ENCODE results near the gene EBPL. TPM values are rescaled to one million over a fixed set of nuclear protein-coding genes. Genes with fewer than 3 reads are reported as not detected.

The EBPL gene
- total RNA-seq, 1 donor from 2014 or later, result 82.9 TPM

DNA sequence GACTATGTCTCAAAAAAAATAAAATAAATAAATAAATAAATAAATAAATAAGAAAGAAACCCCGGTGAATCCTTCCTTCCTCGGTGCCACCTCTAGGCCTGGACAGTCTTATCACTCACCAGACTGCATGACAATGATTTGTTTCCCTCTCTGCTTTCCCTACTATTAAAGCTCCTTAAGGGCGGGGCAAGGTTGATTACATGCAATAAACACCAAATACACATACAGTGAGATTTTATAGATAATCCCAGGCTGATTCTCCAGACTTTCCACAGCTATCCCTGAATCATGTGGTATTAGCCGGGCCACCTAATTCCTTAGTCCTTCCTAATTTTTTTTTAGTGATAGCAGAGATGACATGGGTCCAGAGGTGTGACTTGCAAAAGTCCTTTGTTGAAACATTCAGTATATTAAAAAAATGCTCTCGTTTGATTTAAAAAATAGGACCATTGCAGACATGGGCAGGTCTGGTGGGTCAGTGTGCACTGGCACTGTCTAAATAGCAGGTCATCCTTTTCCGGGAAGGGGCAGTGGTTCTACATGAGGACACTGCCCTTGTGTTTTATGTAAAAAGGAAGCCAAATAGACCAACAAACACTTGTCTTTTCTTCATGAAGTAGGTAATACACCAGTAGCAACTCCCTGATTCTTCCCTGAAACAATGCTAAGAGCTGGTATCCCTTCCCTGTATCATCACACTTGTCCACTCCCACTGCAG lies 14.5 kb downstream of the EBPL start:
- no peak overlapping the region for H3K4me2 ChIP-seq
- H3K27me3 ChIP-seq, result no peaks in the 10 kb centered on the region
- no peaks in the 10 kb centered on the region for H3K9me3 ChIP-seq (ENCODE audit: low read depth)
- peaks cover 27% of the 10 kb centered on the region for H3K9me3 Mint-ChIP-seq
- no peak for TF ChIP-seq EZH2 (IDR thresholded peaks at IDR 0.05)
- no peak for TF ChIP-seq EZH2phosphoT487 (IDR thresholded peaks at IDR 0.05)
- TF ChIP-seq, protein P1, sequence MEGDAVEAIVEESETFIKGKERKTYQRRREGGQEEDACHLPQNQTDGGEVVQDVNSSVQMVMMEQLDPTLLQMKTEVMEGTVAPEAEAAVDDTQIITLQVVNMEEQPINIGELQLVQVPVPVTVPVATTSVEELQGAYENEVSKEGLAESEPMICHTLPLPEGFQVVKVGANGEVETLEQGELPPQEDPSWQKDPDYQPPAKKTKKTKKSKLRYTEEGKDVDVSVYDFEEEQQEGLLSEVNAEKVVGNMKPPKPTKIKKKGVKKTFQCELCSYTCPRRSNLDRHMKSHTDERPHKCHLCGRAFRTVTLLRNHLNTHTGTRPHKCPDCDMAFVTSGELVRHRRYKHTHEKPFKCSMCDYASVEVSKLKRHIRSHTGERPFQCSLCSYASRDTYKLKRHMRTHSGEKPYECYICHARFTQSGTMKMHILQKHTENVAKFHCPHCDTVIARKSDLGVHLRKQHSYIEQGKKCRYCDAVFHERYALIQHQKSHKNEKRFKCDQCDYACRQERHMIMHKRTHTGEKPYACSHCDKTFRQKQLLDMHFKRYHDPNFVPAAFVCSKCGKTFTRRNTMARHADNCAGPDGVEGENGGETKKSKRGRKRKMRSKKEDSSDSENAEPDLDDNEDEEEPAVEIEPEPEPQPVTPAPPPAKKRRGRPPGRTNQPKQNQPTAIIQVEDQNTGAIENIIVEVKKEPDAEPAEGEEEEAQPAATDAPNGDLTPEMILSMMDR (IDR thresholded peaks at IDR 0.05), result no peak
- no peaks in the 10 kb centered on the region for H3K4me1 ChIP-seq
- peaks cover 46% of the 10 kb centered on the region for H3K36me3 Mint-ChIP-seq
- no peak overlapping the region for H3K27ac Mint-ChIP-seq
- H3K9ac ChIP-seq, result no peak overlapping the region
- H3K36me3 ChIP-seq, result no peaks in the 10 kb centered on the region
- H3K27me3 Mint-ChIP-seq (ENCODE audit: insufficient read depth, low read depth), result no peaks in the 10 kb centered on the region
- H3K4me1 Mint-ChIP-seq, result peaks cover 5% of the 10 kb centered on the region
- no peak for DNase-seq (ENCODE audit: low spot score)
- peaks cover 5% of the 10 kb centered on the region for H4K20me1 ChIP-seq (ENCODE audit: low read depth)
- H3K79me2 ChIP-seq (ENCODE audit: low read depth), result no peaks in the 10 kb centered on the region
- no peaks in the 10 kb centered on the region for H3F3A ChIP-seq (ENCODE audit: low read depth)
- H2AFZ ChIP-seq (replicated peaks), result no peak overlapping the region
- no peak overlapping the region for H3K27ac ChIP-seq
- H3K4me3 ChIP-seq, result no peak overlapping the region
- H3K4me3 Mint-ChIP-seq, result no peak overlapping the region

DNA sequence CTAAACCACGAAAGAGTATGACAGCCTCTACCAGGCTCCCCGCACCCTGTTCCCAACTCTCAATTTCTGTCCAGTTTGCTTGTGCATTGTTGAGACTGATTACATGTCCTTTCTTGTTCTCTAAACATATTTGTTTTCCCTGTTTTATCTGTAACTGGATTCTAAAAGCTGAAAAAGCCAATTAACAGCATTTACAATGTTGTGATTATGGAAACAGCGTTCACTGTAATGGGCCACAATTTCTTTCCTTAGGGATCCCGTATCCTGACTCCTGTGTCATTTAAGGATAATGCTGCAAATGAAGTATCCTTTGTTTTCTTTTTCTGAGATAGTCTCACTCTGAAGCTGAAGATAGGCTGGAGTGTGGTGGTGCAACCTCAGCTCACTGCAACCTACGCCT lies 20.5 kb downstream of the EBPL start:
- Mint-ChIP-seq H3K4me1 (peaks cover 16% of the 10 kb centered on the region), H3K27ac (no peak overlapping the region), H3K27me3 (ENCODE audit: insufficient read depth, low read depth) (peaks cover 2% of the 10 kb centered on the region), H3K9me3 (peaks cover 6% of the 10 kb centered on the region), H3K36me3 (peaks cover 33% of the 10 kb centered on the region), H3K4me3 (no peak overlapping the region)
- Histone ChIP-seq H3K27me3 (peaks cover 21% of the 10 kb centered on the region), H3K4me2 (no peak overlapping the region), H3K9me3 (ENCODE audit: low read depth) (no peaks in the 10 kb centered on the region), H4K20me1 (ENCODE audit: low read depth) (peaks cover 45% of the 10 kb centered on the region), H3K4me1 (no peaks in the 10 kb centered on the region), H3K36me3 (no peaks in the 10 kb centered on the region), H3K79me2 (ENCODE audit: low read depth) (no peaks in the 10 kb centered on the region), H2AFZ (replicated peaks) (no peak overlapping the region), H3K4me3 (no peak overlapping the region), H3K27ac (no peak overlapping the region), H3F3A (ENCODE audit: low read depth) (no peaks in the 10 kb centered on the region), H3K9ac (no peak overlapping the region)
- no peak for DNase-seq (ENCODE audit: low spot score)
- TF ChIP-seq EZH2phosphoT487 (IDR thresholded peaks at IDR 0.05), result no peak
- TF ChIP-seq EZH2 (IDR thresholded peaks at IDR 0.05), result no peak
- TF ChIP-seq, protein P1 (IDR thresholded peaks at IDR 0.05), result no peak

DNA sequence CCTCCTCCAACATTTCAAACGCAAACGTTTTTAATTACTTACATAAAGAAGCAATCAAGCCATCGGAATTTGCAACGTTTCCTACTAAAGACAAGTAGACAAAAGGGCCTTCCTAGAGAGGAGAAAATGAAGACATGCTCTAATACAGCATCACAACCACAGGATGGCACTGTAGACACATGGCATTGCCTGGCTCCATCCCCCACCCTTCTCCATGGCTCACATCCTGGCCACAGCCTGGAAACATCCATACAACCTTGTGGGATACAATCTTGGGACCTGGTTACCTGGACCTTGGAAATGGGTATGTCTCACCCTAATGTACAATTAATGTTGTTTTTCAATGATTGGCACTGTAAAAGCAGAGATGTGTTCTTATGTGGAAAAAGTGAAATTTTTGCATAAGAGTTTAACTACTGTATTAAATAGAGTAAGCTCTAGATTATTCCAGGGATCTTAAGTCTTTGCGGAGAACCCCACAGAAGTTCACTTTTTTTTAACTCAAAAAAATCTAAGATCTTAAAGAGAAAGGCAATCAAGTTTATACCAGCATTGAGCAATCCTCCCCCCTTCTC lies 21.5 kb downstream of the EBPL start:
- H3K36me3 Mint-ChIP-seq, result peaks cover 29% of the 10 kb centered on the region
- peaks cover 4% of the 10 kb centered on the region for H3K9me3 Mint-ChIP-seq
- no peak overlapping the region for H2AFZ ChIP-seq (replicated peaks)
- H3K27ac ChIP-seq, result no peak overlapping the region
- H3K9ac ChIP-seq, result no peak overlapping the region
- peaks cover 2% of the 10 kb centered on the region for H3K27me3 Mint-ChIP-seq (ENCODE audit: insufficient read depth, low read depth)
- H3K27ac Mint-ChIP-seq, result no peak overlapping the region
- no peaks in the 10 kb centered on the region for H3K36me3 ChIP-seq
- H3K4me1 Mint-ChIP-seq, result peaks cover 17% of the 10 kb centered on the region
- H4K20me1 ChIP-seq (ENCODE audit: low read depth), result peaks cover 55% of the 10 kb centered on the region
- peaks cover 5% of the 10 kb centered on the region for H3F3A ChIP-seq (ENCODE audit: low read depth)
- H3K4me1 ChIP-seq, result no peaks in the 10 kb centered on the region
- DNase-seq (ENCODE audit: low spot score), result peak; percentile 77
- no peak overlapping the region for H3K4me3 ChIP-seq
- no peaks in the 10 kb centered on the region for H3K9me3 ChIP-seq (ENCODE audit: low read depth)
- no peak overlapping the region for H3K4me2 ChIP-seq
- H3K27me3 ChIP-seq, result peaks cover 31% of the 10 kb centered on the region
- TF ChIP-seq, protein P1 (IDR thresholded peaks at IDR 0.05), result peak; percentile 75
- no peak for TF ChIP-seq EZH2phosphoT487 (IDR thresholded peaks at IDR 0.05)
- H3K4me3 Mint-ChIP-seq, result no peak overlapping the region
- no peaks in the 10 kb centered on the region for H3K79me2 ChIP-seq (ENCODE audit: low read depth)

Data from neural progenitor cell (in vitro differentiated cells).